Ascending aorta (tissue), 2 donors: ENCODE results near the gene EFNA3. TPM values are rescaled to one million over a fixed set of nuclear protein-coding genes. Genes with fewer than 3 reads are reported as not detected.

Experiments
- DNase-seq, 2 donors: peaks; one replicate each; pipeline ENCODE4 v3.0.0-alpha.2; 2019; ENCODE audit warnings: low spot score in 2 of 2
- H3K27ac ChIP-seq, 2 donors: fragments of 200-600 bp; sonication (generic); one replicate each; pipeline ENCODE4 v1.5.1; 2016 to 2017; ENCODE audit warnings: mild to moderate bottlenecking in 1 of 2
- H3K27me3 ChIP-seq: fragments of 200-600 bp; sonication (generic); one replicate; pipeline ENCODE4 v1.5.1; 2017
- H3K36me3 ChIP-seq, 2 donors: fragments of 200-600 bp; sonication (generic); one replicate each; pipeline ENCODE4 v1.5.1; 2016
- H3K4me1 ChIP-seq, 2 donors: fragments of 200-600 bp; sonication (generic); one replicate each; pipeline ENCODE4 v1.5.1; 2016 to 2017; ENCODE audit warnings: mild to moderate bottlenecking in 1 of 2
- H3K4me3 ChIP-seq, 2 donors: fragments of 200-600 bp; sonication (generic); one replicate each; pipeline ENCODE4 v1.5.1; 2016 to 2017; ENCODE audit warnings: mild to moderate bottlenecking in 1 of 2
- H3K9me3 ChIP-seq, 2 donors: fragments of 200-600 bp; sonication (generic); one replicate each; pipeline ENCODE4 v1.5.1; 2016
- intact Hi-C: fragments of 100-400 bp; cut with DNase I; formaldehyde crosslinking; loops from one replicate; pipeline ENCODE4 v1.15.1; 2023
- total RNA-seq: library from RNA; depleted of rRNA; stranded (reverse); fragments of >200 nt; gene quantifications from one replicate; pipeline ENCODE4 v1.1.0, GENCODE V29; 2016
- TF ChIP-seq, protein P1 (sequence below), 3 experiments: fragments of 200-600 bp in 2 of 3; fragments of 450-650 bp in 1 of 3; sonication (generic) in 2 of 3; IDR thresholded peaks; one replicate each; pipeline ENCODE4 v1.5.1; 2016 to 2019; ENCODE audit warnings: antibody characterized with exemption in 3 of 3, mild to moderate bottlenecking in 1 of 3, moderate library complexity in 1 of 3

EFNA3 gene
- total RNA-seq, 1 donor from 2014 or later = 1.5 TPM

DNA sequence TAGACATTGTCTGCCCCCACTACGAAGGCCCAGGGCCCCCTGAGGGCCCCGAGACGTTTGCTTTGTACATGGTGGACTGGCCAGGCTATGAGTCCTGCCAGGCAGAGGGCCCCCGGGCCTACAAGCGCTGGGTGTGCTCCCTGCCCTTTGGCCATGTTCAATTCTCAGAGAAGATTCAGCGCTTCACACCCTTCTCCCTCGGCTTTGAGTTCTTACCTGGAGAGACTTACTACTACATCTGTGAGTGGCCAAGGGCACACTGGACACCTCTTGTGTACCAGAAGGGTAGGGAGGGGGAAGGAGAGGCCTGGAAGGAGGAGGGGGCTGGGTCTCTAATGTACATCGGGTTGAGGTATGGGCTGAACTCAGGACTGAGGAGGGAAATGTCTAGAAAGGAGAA, 11.9 kb upstream of the EFNA3 start:
- Histone ChIP-seq H3K9me3 (no peaks in the 10 kb centered on the region), H3K4me3 (no peak overlapping the region), H3K4me1 (peaks cover 11 to 29% of the 10 kb centered on the region in 2 donors), H3K27me3 (no peaks in the 10 kb centered on the region), H3K27ac (no peak overlapping the region), H3K36me3 (no peaks in the 10 kb centered on the region)
- DNase-seq = no peak
- intact Hi-C loops = no loop called here
- TF ChIP-seq, protein P1, sequence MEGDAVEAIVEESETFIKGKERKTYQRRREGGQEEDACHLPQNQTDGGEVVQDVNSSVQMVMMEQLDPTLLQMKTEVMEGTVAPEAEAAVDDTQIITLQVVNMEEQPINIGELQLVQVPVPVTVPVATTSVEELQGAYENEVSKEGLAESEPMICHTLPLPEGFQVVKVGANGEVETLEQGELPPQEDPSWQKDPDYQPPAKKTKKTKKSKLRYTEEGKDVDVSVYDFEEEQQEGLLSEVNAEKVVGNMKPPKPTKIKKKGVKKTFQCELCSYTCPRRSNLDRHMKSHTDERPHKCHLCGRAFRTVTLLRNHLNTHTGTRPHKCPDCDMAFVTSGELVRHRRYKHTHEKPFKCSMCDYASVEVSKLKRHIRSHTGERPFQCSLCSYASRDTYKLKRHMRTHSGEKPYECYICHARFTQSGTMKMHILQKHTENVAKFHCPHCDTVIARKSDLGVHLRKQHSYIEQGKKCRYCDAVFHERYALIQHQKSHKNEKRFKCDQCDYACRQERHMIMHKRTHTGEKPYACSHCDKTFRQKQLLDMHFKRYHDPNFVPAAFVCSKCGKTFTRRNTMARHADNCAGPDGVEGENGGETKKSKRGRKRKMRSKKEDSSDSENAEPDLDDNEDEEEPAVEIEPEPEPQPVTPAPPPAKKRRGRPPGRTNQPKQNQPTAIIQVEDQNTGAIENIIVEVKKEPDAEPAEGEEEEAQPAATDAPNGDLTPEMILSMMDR (IDR thresholded peaks at IDR 0.05) = no peak

DNA sequence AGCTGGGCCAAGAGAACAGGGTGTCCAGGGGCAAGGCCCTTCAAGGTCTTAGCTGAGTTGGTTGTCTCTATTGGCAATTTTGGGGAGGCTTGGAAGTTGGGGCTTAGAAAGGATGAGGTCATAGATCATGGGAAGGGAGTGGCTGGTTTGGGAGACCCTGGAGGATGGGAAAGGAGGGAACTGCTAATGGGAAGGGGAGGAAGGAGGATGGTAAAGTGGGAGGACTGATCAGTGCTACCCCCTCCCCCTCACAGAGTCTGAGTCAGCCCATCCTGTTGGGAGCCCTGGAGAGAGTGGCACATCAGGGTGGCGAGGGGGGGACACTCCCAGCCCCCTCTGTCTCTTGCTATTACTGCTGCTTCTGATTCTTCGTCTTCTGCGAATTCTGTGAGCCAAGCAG, 10.0 kb upstream of the EFNA3 start:
- intact Hi-C loops = no loop called here

DNA sequence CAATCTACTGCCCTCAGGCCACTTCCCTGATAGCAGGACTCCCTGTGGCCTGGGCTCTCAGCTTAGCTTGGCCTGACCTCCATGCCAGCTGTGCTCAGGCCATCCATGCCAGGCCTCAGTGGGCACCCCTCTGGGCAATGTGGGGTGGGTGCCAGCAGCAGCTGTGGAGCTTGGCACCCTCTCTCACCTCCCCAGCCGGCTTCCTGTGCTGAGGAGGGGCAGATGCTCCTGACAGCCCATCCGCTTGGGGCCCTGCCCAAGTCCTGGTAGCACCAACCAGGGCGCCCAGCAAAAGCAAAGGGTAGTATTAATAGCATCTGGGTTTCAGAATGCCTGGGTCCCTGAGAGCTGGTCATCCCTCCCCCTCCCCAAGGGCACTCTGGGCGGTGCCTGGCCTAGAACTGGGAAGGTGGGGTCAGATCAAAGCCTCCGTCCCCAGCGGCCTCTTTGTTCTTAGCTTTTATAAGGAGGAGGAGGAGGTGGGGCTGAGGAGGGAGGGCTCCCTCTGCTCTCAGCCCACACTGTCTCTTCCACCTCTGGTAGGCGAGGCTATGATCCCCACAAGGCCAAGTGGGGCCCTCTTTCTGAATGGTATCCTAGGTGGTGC, 9.0 kb upstream of the EFNA3 start:
- Histone ChIP-seq H3K9me3 (no peaks in the 10 kb centered on the region), H3K27ac (no peak overlapping the region), H3K27me3 (no peaks in the 10 kb centered on the region), H3K36me3 (no peaks in the 10 kb centered on the region), H3K4me3 (no peak overlapping the region), H3K4me1 (peaks cover 0 to 13% of the 10 kb centered on the region in 2 donors)
- DNase-seq = no peak
- intact Hi-C loops = no loop called here
- TF ChIP-seq, protein P1 (IDR thresholded peaks at IDR 0.05) = no peak

More for the DNA sequence above, 10.0 kb upstream of the EFNA3 start:
- Histone ChIP-seq H3K9me3 (no peaks in the 10 kb centered on the region), H3K36me3 (no peaks in the 10 kb centered on the region), H3K4me1 (peaks cover 0 to 13% of the 10 kb centered on the region in 2 donors), H3K4me3 (no peak overlapping the region), H3K27ac (no peak overlapping the region), H3K27me3 (no peaks in the 10 kb centered on the region)
- TF ChIP-seq, protein P1 (IDR thresholded peaks at IDR 0.05) = no peak
- no peak for DNase-seq

DNA sequence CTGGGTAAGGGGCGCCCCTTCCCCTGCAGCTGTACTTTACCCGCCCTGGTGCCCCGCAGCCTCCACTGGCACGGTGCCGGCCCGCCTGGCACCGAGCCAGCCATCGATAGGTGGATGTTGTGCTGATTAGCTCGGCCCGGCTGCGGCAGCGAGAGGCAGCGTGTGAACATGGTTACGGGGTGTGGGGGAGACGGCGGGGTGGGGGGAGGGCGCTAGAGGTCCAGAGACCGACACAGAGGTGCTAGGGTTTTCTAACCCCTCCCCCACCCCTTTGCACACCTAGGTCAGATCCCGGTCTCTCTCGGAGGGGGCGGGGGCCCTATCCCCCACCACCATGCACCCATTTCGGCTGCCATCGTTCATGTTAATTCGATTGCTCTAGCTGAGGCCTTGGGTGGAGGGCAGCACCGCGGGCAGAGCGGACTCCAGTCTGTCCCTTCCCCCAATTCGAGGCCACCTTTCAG, 8.4 kb upstream of the EFNA3 start:
- no peak overlapping the region for H3K27ac ChIP-seq
- intact Hi-C loops = no loop called here

DNA sequence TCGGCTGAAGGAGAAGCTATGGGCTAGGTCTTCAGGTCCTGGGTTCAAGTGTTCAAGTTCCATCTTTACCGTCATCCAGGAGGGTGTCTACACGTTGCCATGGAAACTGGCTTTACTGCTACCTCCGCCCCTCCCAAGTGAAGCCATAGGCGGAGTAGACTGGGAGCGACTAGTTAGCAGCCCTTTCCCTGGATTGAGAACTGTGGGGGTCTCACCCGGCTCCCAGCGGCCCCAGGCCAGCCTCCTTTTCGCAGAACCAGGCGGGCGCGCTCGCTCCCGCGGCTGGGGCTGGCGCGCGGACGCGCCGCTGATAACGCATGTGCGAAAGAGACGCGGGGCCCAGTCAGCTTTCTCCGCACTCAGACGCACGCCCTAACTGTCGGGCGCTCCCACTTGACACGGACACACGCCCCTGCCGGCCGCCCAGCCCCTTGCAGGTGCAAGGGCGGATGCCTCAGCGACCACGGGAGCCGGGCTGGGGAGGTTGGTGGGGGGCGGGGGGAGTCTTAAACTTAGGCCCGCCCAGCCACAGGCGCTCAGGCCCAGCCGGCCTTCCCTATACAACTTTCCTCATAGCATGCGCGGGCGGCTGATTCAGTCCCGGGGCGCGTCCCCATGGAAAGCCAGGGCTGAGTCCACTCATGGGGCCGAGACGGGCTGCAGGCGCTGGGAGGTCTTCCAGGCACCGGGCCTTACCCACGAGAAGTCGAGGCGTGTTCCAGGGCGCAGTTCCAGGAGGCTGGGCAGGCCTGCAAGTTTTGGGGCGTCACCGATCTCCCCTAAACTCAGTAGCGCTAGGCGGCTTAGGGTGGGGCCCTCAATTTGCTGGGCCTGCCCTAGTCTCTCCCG, 7.7 kb upstream of the EFNA3 start:
- H3K36me3 ChIP-seq = no peaks in the 10 kb centered on the region
- TF ChIP-seq, protein P1 (IDR thresholded peaks at IDR 0.05) = peak; percentile 21 to 52 (median 38)
- H3K27ac ChIP-seq = peak overlapping the region; percentile 9 to 33
- no peaks in the 10 kb centered on the region for H3K9me3 ChIP-seq
- H3K4me1 ChIP-seq = peaks cover 0 to 13% of the 10 kb centered on the region in 2 donors
- intact Hi-C loops = no loop called here
- H3K4me3 ChIP-seq = peak overlapping the region; percentile 46 to 65
- peak in 1 of 2 donors; percentile 88 for DNase-seq
- no peaks in the 10 kb centered on the region for H3K27me3 ChIP-seq

More for the DNA sequence above, 8.4 kb upstream of the EFNA3 start:
- Histone ChIP-seq H3K4me3 (peak overlapping the region; percentile 46 to 65), H3K4me1 (peaks cover 0 to 13% of the 10 kb centered on the region in 2 donors), H3K36me3 (no peaks in the 10 kb centered on the region), H3K9me3 (no peaks in the 10 kb centered on the region), H3K27me3 (no peaks in the 10 kb centered on the region)
- TF ChIP-seq, protein P1 (IDR thresholded peaks at IDR 0.05) = no peak
- no peak for DNase-seq
